ENCODE measurements around the gene TPP1. TPM values are rescaled to one million over a fixed set of nuclear protein-coding genes. Genes with fewer than 3 reads are reported as not detected.

The TPP1 gene
- total and polyA plus RNA-seq, 4 donors, result 52.8 to 108 (median 86.5) TPM

- H3K36me3 ChIP-seq (ENCODE audit: control insufficient read depth in 4 of 4, insufficient read depth in 3 of 4, low read depth in 1 of 4, low read length in 3 of 4), result no peaks in the 10 kb centered on the region
- no peaks in the 10 kb centered on the region for H3K27me3 ChIP-seq (ENCODE audit: control insufficient read depth in 4 of 4, insufficient read depth in 4 of 4, low read length in 3 of 4)
- no peaks in the 10 kb centered on the region for H3K9me3 ChIP-seq (ENCODE audit: control insufficient read depth in 4 of 4, low read length in 3 of 4)
- H3K27ac ChIP-seq (ENCODE audit: low read depth in 1 of 2, low read length in 2 of 2), result peak overlapping the region; percentile 25 to 61
- peak; percentile 31 for DNase-seq (ENCODE audit: low spot score)
- peaks cover 3 to 30% (median 26%) of the 10 kb centered on the region in 4 donors for H3K4me1 ChIP-seq (ENCODE audit: control insufficient read depth in 4 of 4, insufficient read depth in 4 of 4, low read length in 3 of 4)
- no peak overlapping the region for H3K9ac ChIP-seq (ENCODE audit: low read depth in 1 of 2, low read length in 2 of 2)
- WGBS, result 60% methylated on average over 13 of the region's 13 CpGs
- TF ChIP-seq TAF1 (conservative IDR thresholded peaks at IDR 0.05) (no peak), RXRA (IDR thresholded peaks at IDR 0.05) (peak in 1 of 2 donors; percentile 12), YY1 (IDR thresholded peaks at IDR 0.05) (no peak), HNF4G (IDR thresholded peaks at IDR 0.05) (no peak), NR2F2 (IDR thresholded peaks at IDR 0.05) (no peak), HNF4A (conservative IDR thresholded peaks at IDR 0.05) (peak in 1 of 2 donors; percentile 22)
- no peak overlapping the region for H3K4me3 ChIP-seq (ENCODE audit: low read depth in 1 of 3, low read length in 3 of 3)
Measured at GRCh38 chr11:6566704-6567370, 52.4 kb downstream of the TPP1 start.

GRCh38 chr11:6565988-6566703 is 53.1 kb downstream of the TPP1 start:
- no peak for DNase-seq (ENCODE audit: low spot score)
- TF ChIP-seq YY1 (IDR thresholded peaks at IDR 0.05), result no peak
- TF ChIP-seq FOXA2 (IDR thresholded peaks at IDR 0.05), result no peak
- no peak for TF ChIP-seq JUND (IDR thresholded peaks at IDR 0.05)
- no peak for TF ChIP-seq FOXA1 (IDR thresholded peaks at IDR 0.05)
- no peak for TF ChIP-seq EGR1 (IDR thresholded peaks at IDR 0.05; ENCODE audit: low read depth in 2 of 2)
- TF ChIP-seq MAX (IDR thresholded peaks at IDR 0.05), result no peak
- TF ChIP-seq HNF4G (IDR thresholded peaks at IDR 0.05), result no peak
- TF ChIP-seq HNF4A (conservative IDR thresholded peaks at IDR 0.05), result no peak
- no peak for TF ChIP-seq ZBTB33 (IDR thresholded peaks at IDR 0.05)
- TF ChIP-seq SP1 (IDR thresholded peaks at IDR 0.05), result no peak
- TF ChIP-seq CTCF (IDR thresholded peaks at IDR 0.05; ENCODE audit: low read depth, low read length, missing input control), result no peak
- TF ChIP-seq NR2F2 (IDR thresholded peaks at IDR 0.05), result no peak
- TF ChIP-seq TAF1 (conservative IDR thresholded peaks at IDR 0.05), result no peak
- no peak for TF ChIP-seq REST (IDR thresholded peaks at IDR 0.05)
- no peak for TF ChIP-seq GABPA (IDR thresholded peaks at IDR 0.05 in 1 of 2, conservative IDR thresholded peaks at IDR 0.05 in 1 of 2)
- no peak for TF ChIP-seq ATF3 (IDR thresholded peaks at IDR 0.05)
- WGBS, result 96% methylated on average over 5 of the region's 5 CpGs

More at GRCh38 chr11:6565988-6566703, 53.1 kb downstream of the TPP1 start:
- no peaks in the 10 kb centered on the region for H3K36me3 ChIP-seq (ENCODE audit: control insufficient read depth in 4 of 4, insufficient read depth in 3 of 4, low read depth in 1 of 4, low read length in 3 of 4)
- H3K4me3 ChIP-seq (ENCODE audit: low read depth in 1 of 3, low read length in 3 of 3), result no peak overlapping the region
- H3K9me3 ChIP-seq (ENCODE audit: control insufficient read depth in 4 of 4, low read length in 3 of 4), result no peaks in the 10 kb centered on the region
- H3K27me3 ChIP-seq (ENCODE audit: control insufficient read depth in 4 of 4, insufficient read depth in 4 of 4, low read length in 3 of 4), result no peaks in the 10 kb centered on the region
- no peak overlapping the region for H3K27ac ChIP-seq (ENCODE audit: low read depth in 1 of 2, low read length in 2 of 2)
- H3K4me1 ChIP-seq (ENCODE audit: control insufficient read depth in 4 of 4, insufficient read depth in 4 of 4, low read length in 3 of 4), result peaks cover 3 to 30% (median 26%) of the 10 kb centered on the region in 4 donors
- H3K9ac ChIP-seq (ENCODE audit: low read depth in 1 of 2, low read length in 2 of 2), result no peak overlapping the region

All from liver (tissue), 9 donors.